Measurements from ENCODE around the gene TRIM41. TPM values are rescaled to one million over a fixed set of nuclear protein-coding genes. Genes with fewer than 3 reads are reported as not detected.

Gene TRIM41
- total and polyA plus RNA-seq, 12 donors: 13.3 to 56.2 (median 19.6) TPM

Small RNA genes within 50 kb of the gene (microRNA-seq; reads per million reads assigned to microRNA genes)
- 0 to 1.7 (median 0.45) reads per million in 3 donors for gene MIR4638

Small RNA genes within 50 kb of the gene (small RNA-seq; reads per million reads assigned to genes)
- gene MIR4638 (0 reads per million in 2 donors), gene SNORD95 (0 reads per million in 2 donors), gene SNORD96A (0 reads per million in 2 donors)

Other genes starting within 250 kb of the TRIM41 start
- gene BTNL3, start 234.4 kb upstream of the TRIM41 start, total RNA-seq: 1 to 10 TPM in 1 of 9 donors, under 1 TPM in 3, not detected in 5; 0.14 to 1.0 (median 0.21) TPM
- under 1 TPM; 0.03 to 0.08 (median 0.07) TPM for gene BTNL3, start 234.4 kb upstream of the TRIM41 start, polyA plus RNA-seq
- 10 to 100 TPM in 7 of 9 donors, 1 to 10 TPM in 2; 5.6 to 32.0 (median 14.8) TPM for gene BTNL9, start 183.0 kb upstream of the TRIM41 start, total RNA-seq
- gene BTNL9, start 183.0 kb upstream of the TRIM41 start, polyA plus RNA-seq: 10 to 100 TPM in 2 of 3 donors, 1 to 10 TPM in 1; 4.2 to 62.7 (median 47.9) TPM
- gene OR2V1, start 92.1 kb upstream of the TRIM41 start, total RNA-seq: not detected
- gene OR2V1, start 92.1 kb upstream of the TRIM41 start, polyA plus RNA-seq: not detected
- not detected for gene OR2V2, start 75.7 kb upstream of the TRIM41 start, total RNA-seq
- gene OR2V2, start 75.7 kb upstream of the TRIM41 start, polyA plus RNA-seq: not detected
- gene TRIM7, start 18.1 kb upstream of the TRIM41 start, total RNA-seq: 1 to 10 TPM in 7 of 9 donors, under 1 TPM in 2; 0.55 to 6.3 (median 4.2) TPM
- gene TRIM7, start 18.1 kb upstream of the TRIM41 start, polyA plus RNA-seq: 1 to 10 TPM; 2.1 to 5.3 (median 3.4) TPM
- 1,000 to 10,000 TPM; 1,373 to 3,641 (median 2,580) TPM for gene RACK1, start 20.6 kb downstream of the TRIM41 start, total RNA-seq
- gene RACK1, start 20.6 kb downstream of the TRIM41 start, polyA plus RNA-seq: 1,000 to 10,000 TPM; 1,252 to 2,399 (median 1,718) TPM
- 10 to 100 TPM in 6 of 9 donors, 1 to 10 TPM in 3; 7.8 to 19.1 (median 12.1) TPM for gene TRIM52, start 37.9 kb downstream of the TRIM41 start, total RNA-seq
- 10 to 100 TPM; 12.8 to 23.9 (median 14.4) TPM for gene TRIM52, start 37.9 kb downstream of the TRIM41 start, polyA plus RNA-seq
- gene OR4F3, start 144.0 kb downstream of the TRIM41 start, total RNA-seq: under 1 TPM in 1 of 9 donors, not detected in 8; 0.22 TPM
- gene OR4F3, start 144.0 kb downstream of the TRIM41 start, polyA plus RNA-seq: not detected

Measured in adrenal gland (tissue), 12 donors.